ENCODE data around the gene SLC26A3.

Gene SLC26A3

DNA sequence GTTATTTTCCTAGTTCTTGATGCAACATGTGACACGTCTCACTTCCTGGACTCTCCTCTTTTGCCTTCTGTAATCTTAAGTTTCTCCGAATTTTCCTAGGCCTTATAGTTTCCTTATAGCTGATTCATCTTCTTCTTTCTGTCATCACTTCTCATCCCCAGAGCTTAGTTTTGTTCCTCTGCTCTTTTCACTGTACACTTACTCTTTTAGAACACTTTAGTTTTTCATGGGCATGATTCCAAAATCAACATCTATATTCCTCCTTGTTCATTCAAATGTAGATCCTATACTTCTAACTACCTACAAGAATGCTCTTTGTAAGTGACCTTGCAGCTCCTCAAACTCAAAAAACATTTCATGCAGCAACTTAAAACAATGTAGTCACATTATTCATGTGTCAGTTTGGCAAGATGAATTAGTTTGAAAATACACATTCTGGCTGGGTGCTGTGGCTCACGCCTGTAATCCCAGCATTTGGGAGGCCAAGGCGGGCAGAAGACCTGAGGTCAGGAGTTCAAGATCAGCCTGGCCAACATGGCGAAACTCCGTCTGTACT is 13.1 kb upstream of the SLC26A3 start:
- H3K4me3 ChIP-seq (ENCODE audit: low read length), result no peak overlapping the region
- no peak for TF ChIP-seq EZH2 (optimal IDR thresholded peaks at IDR 0.05; ENCODE audit: low read depth, low read length)
- no peak for TF ChIP-seq CTCF (IDR thresholded peaks at IDR 0.05; ENCODE audit: low read length)
- no peak for TF ChIP-seq EZH2phosphoT487 (IDR thresholded peaks at IDR 0.05; ENCODE audit: low read length)
- DNase-seq, result no peak
- no peaks in the 10 kb centered on the region for H3K9me2 ChIP-seq (replicated peaks; ENCODE audit: insufficient read depth, low read length)
- H2AFZ ChIP-seq (ENCODE audit: low read length), result no peak overlapping the region
- no peaks in the 10 kb centered on the region for H3F3A ChIP-seq (ENCODE audit: insufficient read depth, low read length)
- H4K20me1 ChIP-seq (ENCODE audit: insufficient read depth, low read length), result no peaks in the 10 kb centered on the region
- H3K79me2 ChIP-seq (ENCODE audit: low read length), result no peaks in the 10 kb centered on the region
- H3K27ac ChIP-seq (ENCODE audit: low read length), result no peak overlapping the region
- H3K9me3 ChIP-seq (replicated peaks; ENCODE audit: insufficient read depth, low read length), result no peaks in the 10 kb centered on the region
- H3K4me2 ChIP-seq (ENCODE audit: low read depth, low read length), result no peak overlapping the region
- H3K4me1 ChIP-seq (ENCODE audit: low read length), result no peaks in the 10 kb centered on the region
- H3K9ac ChIP-seq (ENCODE audit: low read length), result no peak overlapping the region
- H3K36me3 ChIP-seq (replicated peaks; ENCODE audit: insufficient read depth, low read length), result no peaks in the 10 kb centered on the region
- no peaks in the 10 kb centered on the region for H3K27me3 ChIP-seq (replicated peaks; ENCODE audit: insufficient read depth, low read length)

DNA sequence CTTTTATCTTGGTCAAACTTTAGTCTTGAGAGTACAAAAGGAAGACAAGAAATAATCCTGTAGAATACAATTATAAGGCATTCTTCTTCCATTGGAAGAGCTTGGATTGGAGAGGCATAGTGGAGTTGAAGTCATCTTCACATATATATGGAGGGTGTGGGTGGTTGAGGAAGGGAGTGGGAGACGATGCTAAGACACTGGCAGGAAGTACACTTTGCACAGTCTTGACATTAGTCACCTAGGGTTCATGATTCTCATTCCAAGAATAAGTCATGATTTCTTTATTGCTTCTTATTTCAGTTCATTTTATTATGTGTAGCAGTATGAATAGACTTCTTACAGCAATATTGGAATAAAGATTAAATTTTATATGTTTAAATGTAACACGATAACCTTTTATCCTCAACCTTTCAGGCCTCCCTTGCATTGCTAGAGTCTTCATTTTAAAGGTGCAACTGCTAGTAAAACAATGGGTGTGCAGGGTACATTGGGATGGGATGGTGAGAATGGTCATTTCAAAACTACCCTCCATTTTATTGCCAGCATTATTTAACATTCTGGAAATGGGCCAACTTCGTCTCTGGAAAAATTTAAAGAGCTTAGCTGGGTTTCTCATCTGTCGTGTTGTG is 12.3 kb upstream of the SLC26A3 start:
- TF ChIP-seq CTCF (IDR thresholded peaks at IDR 0.05; ENCODE audit: low read length) (no peak), EZH2phosphoT487 (IDR thresholded peaks at IDR 0.05; ENCODE audit: low read length) (no peak), EZH2 (optimal IDR thresholded peaks at IDR 0.05; ENCODE audit: low read depth, low read length) (no peak)
- Histone ChIP-seq H3K36me3 (replicated peaks; ENCODE audit: insufficient read depth, low read length) (no peaks in the 10 kb centered on the region), H4K20me1 (ENCODE audit: insufficient read depth, low read length) (no peaks in the 10 kb centered on the region), H3K9me3 (replicated peaks; ENCODE audit: insufficient read depth, low read length) (no peaks in the 10 kb centered on the region), H3K4me3 (ENCODE audit: low read length) (no peak overlapping the region), H3K4me2 (ENCODE audit: low read depth, low read length) (no peak overlapping the region), H3K9ac (ENCODE audit: low read length) (no peak overlapping the region), H2AFZ (ENCODE audit: low read length) (no peak overlapping the region), H3K4me1 (ENCODE audit: low read length) (no peaks in the 10 kb centered on the region), H3F3A (ENCODE audit: insufficient read depth, low read length) (no peaks in the 10 kb centered on the region), H3K79me2 (ENCODE audit: low read length) (no peaks in the 10 kb centered on the region), H3K9me2 (replicated peaks; ENCODE audit: insufficient read depth, low read length) (no peaks in the 10 kb centered on the region), H3K27ac (ENCODE audit: low read length) (no peak overlapping the region), H3K27me3 (replicated peaks; ENCODE audit: insufficient read depth, low read length) (no peaks in the 10 kb centered on the region)
- DNase-seq, result no peak

GRCh38 chr7:107813524-107813923 is 10.5 kb upstream of the SLC26A3 start:
- DNase-seq, result no peak
- Histone ChIP-seq H3K27me3 (replicated peaks; ENCODE audit: insufficient read depth, low read length) (no peaks in the 10 kb centered on the region), H3K4me2 (ENCODE audit: low read depth, low read length) (no peak overlapping the region), H3K4me1 (ENCODE audit: low read length) (no peaks in the 10 kb centered on the region), H3K9me3 (replicated peaks; ENCODE audit: insufficient read depth, low read length) (no peaks in the 10 kb centered on the region), H3F3A (ENCODE audit: insufficient read depth, low read length) (no peaks in the 10 kb centered on the region), H2AFZ (ENCODE audit: low read length) (no peak overlapping the region), H3K27ac (ENCODE audit: low read length) (no peak overlapping the region), H3K9me2 (replicated peaks; ENCODE audit: insufficient read depth, low read length) (no peaks in the 10 kb centered on the region), H3K4me3 (ENCODE audit: low read length) (no peak overlapping the region), H3K36me3 (replicated peaks; ENCODE audit: insufficient read depth, low read length) (no peaks in the 10 kb centered on the region), H3K9ac (ENCODE audit: low read length) (no peak overlapping the region), H3K79me2 (ENCODE audit: low read length) (no peaks in the 10 kb centered on the region), H4K20me1 (ENCODE audit: insufficient read depth, low read length) (no peaks in the 10 kb centered on the region)
- TF ChIP-seq EZH2 (optimal IDR thresholded peaks at IDR 0.05; ENCODE audit: low read depth, low read length) (no peak), EZH2phosphoT487 (IDR thresholded peaks at IDR 0.05; ENCODE audit: low read length) (no peak), CTCF (IDR thresholded peaks at IDR 0.05; ENCODE audit: low read length) (no peak)
